Esophagus squamous epithelium (tissue), 5 donors: Measurements from ENCODE around the gene ANKHD1. TPM values are rescaled to one million over a fixed set of nuclear protein-coding genes. Genes with fewer than 3 reads are reported as not detected.
A peak's percentile ranks its signal among the peaks of the same experiment; 100 is the strongest.

Source experiments
- DNase-seq: peaks from one replicate; lab custom pipeline; 2025; lab: John Stamatoyannopoulos, UW
- H3K27ac ChIP-seq, 4 donors: fragments of 200-600 bp; sonication (generic); one replicate each; pipeline ENCODE4 v1.5.1; 2016 to 2019; ENCODE audit warnings: mild to moderate bottlenecking in 1 of 4
- H3K27me3 ChIP-seq, 4 donors: fragments of 200-600 bp; sonication (generic); 1 replicate in 3 of 4; 2 replicates in 1 of 4; pipeline versions ENCODE4 v1.5.1 to v1.6.0; 2017 to 2021; ENCODE audit warnings: antibody characterized with exemption in 1 of 4
- H3K36me3 ChIP-seq, 3 donors: fragments of 200-600 bp; sonication (generic); one replicate each; pipeline ENCODE4 v1.5.1; 2016 to 2019
- H3K4me1 ChIP-seq, 3 donors: fragments of 200-600 bp; sonication (generic); one replicate each; pipeline ENCODE4 v1.5.1; 2017 to 2019
- H3K4me3 ChIP-seq, 4 donors: fragments of 200-600 bp; sonication (generic); 1 replicate in 3 of 4; 2 replicates in 1 of 4; pipeline ENCODE4 v1.5.1; 2016 to 2019; ENCODE audit warnings: mild to moderate bottlenecking in 2 of 4, moderate library complexity in 1 of 4
- H3K9me3 ChIP-seq, 3 donors: fragments of 200-600 bp; sonication (generic); one replicate each; pipeline ENCODE4 v1.5.1; 2016 to 2019
- CTCF ChIP-seq, 6 experiments: fragments of 450-650 bp in 4 of 6; fragments of 200-600 bp in 2 of 6; sonication (generic) in 2 of 6; IDR thresholded peaks; one replicate each; pipeline ENCODE4 v1.5.1; 2016 to 2019; ENCODE audit warnings: antibody characterized with exemption in 6 of 6, mild to moderate bottlenecking in 4 of 6, moderate library complexity in 4 of 6
- POLR2A ChIP-seq, 4 donors: fragments of 450-650 bp; IDR thresholded peaks; one replicate each; pipeline ENCODE4 v1.6.1; 2017; ENCODE audit warnings: antibody characterized with exemption in 4 of 4, mild to moderate bottlenecking in 4 of 4, moderate library complexity in 3 of 4
- WGBS, 2 donors: methylation state at CpG; one replicate each; pipeline ENCODE4 v1.1.5; 2018; 5-methylcytosine and 5-hydroxymethylcytosine counted together
- intact Hi-C: fragments of 100-400 bp; cut with DNase I; formaldehyde crosslinking; loops from one replicate; pipeline ENCODE4 v1.15.0; 2022
- total RNA-seq, 4 donors: library from RNA; depleted of rRNA; stranded (reverse); fragments of >200 nt; gene quantifications; one replicate each; pipeline ENCODE4 v1.1.0, GENCODE V29; 2016
- donor health status: DM: yes; HTN: yes; CAD: no.

The ANKHD1 gene
- 100 to 1,000 TPM in 1 of 4 donors, 10 to 100 TPM in 3; 55.7 to 130 (median 87.2) TPM for total RNA-seq

GRCh38 chr5:140401362-140402257 is at the start of gene ANKHD1:
Gene ANKHD1, plus strand, starts transcription at chr5:140401833. Its CDS starts 135 bp downstream, at chr5:140401968.
- Histone ChIP-seq H3K4me3 (peak within 1 kb of the TSS; percentile 74 to 91 (median 88)), H3K9me3 (no peaks in the 10 kb centered on the region), H3K27me3 (no peaks in the 10 kb centered on the region), H3K4me1 (peaks cover 16 to 73% (median 40%) of the 10 kb centered on the region in 3 donors), H3K27ac (peak within 1 kb of the TSS; percentile 92 to 98 (median 97)), H3K36me3 (peaks cover 0 to 13% (median 0%) of the 10 kb centered on the region in 3 donors)
- TF ChIP-seq POLR2A (IDR thresholded peaks at IDR 0.05) (peak in 3 of 4 donors; percentile 95 to 100 (median 98)), CTCF (IDR thresholded peaks at IDR 0.05) (peak in 2 of 6 experiments; percentile 19 to 23)
- intact Hi-C loops: loop anchor here (10.0 kb wide), 1 partner anchor 243 kb away; the partner anchor contains the start of genes IK and NDUFA2
- DNase-seq: peak; percentile 97
- WGBS, 2 donors: 0% methylated on average over 8 to 29 of the region's 83 CpGs

GRCh38 chr5:140355546-140355945 is 46.1 kb upstream of the ANKHD1 start:
- Histone ChIP-seq H3K36me3 (no peaks in the 10 kb centered on the region), H3K4me3 (no peak overlapping the region), H3K9me3 (no peaks in the 10 kb centered on the region), H3K27me3 (no peaks in the 10 kb centered on the region), H3K4me1 (peaks cover 7 to 19% (median 8%) of the 10 kb centered on the region in 3 donors), H3K27ac (no peak overlapping the region)
- TF ChIP-seq POLR2A (IDR thresholded peaks at IDR 0.05) (no peak), CTCF (IDR thresholded peaks at IDR 0.05) (no peak)
- WGBS, 2 donors: 76 to 77% methylated on average over 7 of the region's 7 CpGs
- intact Hi-C loops: loop anchor here (5.0 kb wide), 1 partner anchor 193 kb away; no protein-coding TSS in a partner anchor
- DNase-seq: no peak

GRCh38 chr5:140356853-140357725 is 44.5 kb upstream of the ANKHD1 start:
- DNase-seq: no peak
- H3K4me3 ChIP-seq: peak overlapping the region in 2 of 4 donors; percentile 13 to 47
- WGBS, 2 donors: 46 to 65% methylated on average over 4 to 6 of the region's 10 CpGs
- no peaks in the 10 kb centered on the region for H3K36me3 ChIP-seq
- no peak overlapping the region for H3K27ac ChIP-seq
- TF ChIP-seq POLR2A (IDR thresholded peaks at IDR 0.05): no peak
- no peak for TF ChIP-seq CTCF (IDR thresholded peaks at IDR 0.05)
- H3K4me1 ChIP-seq: peaks cover 7 to 13% (median 8%) of the 10 kb centered on the region in 3 donors
- H3K27me3 ChIP-seq: no peaks in the 10 kb centered on the region
- intact Hi-C loops: loop anchor here (5.0 kb wide), 1 partner anchor 195 kb away; no protein-coding TSS in a partner anchor
- no peaks in the 10 kb centered on the region for H3K9me3 ChIP-seq

- peaks cover 7 to 13% (median 8%) of the 10 kb centered on the region in 3 donors for H3K4me1 ChIP-seq
- no peaks in the 10 kb centered on the region for H3K9me3 ChIP-seq
- TF ChIP-seq CTCF (IDR thresholded peaks at IDR 0.05) (peak; percentile 78 to 94 (median 90)), POLR2A (IDR thresholded peaks at IDR 0.05) (no peak)
- DNase-seq: peak; percentile 38
- no peak overlapping the region for H3K27ac ChIP-seq
- H3K4me3 ChIP-seq: peak overlapping the region in 2 of 4 donors; percentile 13 to 47
- H3K36me3 ChIP-seq: no peaks in the 10 kb centered on the region
- intact Hi-C loops: loop anchor here (5.0 kb wide), 1 partner anchor 195 kb away; no protein-coding TSS in a partner anchor
- 0% methylated on average over 3 to 4 of the region's 18 CpGs for WGBS, 2 donors
- no peaks in the 10 kb centered on the region for H3K27me3 ChIP-seq
Observed at GRCh38 chr5:140357726-140358093, 43.9 kb upstream of the ANKHD1 start.
